HG03066 (cell line): ENCODE data around the gene TIGD1.

Source experiments
- ATAC-seq: cut with Tn5 transposase; IDR thresholded peaks from one replicate; pipeline ENCODE4 v1.9.1; 2021; ENCODE audit warnings: low read depth; ENCODE audit not compliant: unreplicated experiment

TIGD1 gene

DNA sequence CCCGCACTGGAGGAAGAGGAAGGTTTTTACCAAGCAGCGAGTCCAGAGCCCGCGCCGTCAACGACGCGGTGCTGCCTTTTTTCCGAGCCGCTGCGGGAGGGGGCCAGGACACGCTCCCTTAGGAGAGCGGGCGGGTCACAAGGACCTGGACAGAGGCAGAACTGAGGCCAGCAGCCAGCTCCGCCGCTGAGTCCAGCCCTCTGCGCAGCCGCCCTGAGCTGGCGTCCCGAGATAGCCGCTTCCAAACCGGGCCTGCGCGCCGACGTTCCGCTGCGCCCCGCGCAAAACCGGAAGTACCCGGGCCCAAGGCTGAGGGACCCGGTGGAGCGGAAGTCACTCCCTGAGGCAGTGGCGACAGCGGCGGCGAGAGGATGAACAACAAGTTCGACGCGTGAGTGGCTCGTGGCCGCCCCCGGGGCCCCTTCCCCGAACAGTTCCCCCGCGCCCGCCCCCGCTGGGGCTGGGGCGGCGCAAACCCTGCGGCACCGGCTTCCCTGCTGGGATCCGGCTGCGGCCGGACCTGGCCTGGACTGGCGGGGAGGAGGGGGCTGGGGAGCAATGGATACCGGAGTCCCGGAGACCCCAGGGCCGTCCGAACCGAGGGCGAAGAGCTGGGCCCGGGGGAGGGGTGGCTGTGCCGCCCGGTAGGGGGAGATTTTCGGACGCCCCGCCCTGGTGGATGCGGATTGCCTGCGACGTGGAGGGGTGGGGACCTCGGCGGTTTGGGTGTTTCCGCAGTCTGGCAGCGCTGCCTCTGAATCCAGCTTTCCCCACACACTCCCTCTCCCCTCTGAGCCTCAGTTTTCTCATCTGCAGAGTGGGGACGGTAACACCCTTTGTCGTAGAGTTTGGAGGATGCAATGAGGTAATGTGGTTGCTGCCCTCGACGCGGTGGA lies at the start of gene TIGD1, which contains the start of gene EIF4E2:
Gene TIGD1, minus strand, starts transcription at position 204 of the 896 bp plus-strand sequence. CDS start 675 bp downstream, outside the sequence.
Gene EIF4E2, plus strand, starts transcription at position 336 of the 896 bp plus-strand sequence. Its CDS starts 36 bp downstream, at position 372.
- peak; percentile 91 for ATAC-seq

DNA sequence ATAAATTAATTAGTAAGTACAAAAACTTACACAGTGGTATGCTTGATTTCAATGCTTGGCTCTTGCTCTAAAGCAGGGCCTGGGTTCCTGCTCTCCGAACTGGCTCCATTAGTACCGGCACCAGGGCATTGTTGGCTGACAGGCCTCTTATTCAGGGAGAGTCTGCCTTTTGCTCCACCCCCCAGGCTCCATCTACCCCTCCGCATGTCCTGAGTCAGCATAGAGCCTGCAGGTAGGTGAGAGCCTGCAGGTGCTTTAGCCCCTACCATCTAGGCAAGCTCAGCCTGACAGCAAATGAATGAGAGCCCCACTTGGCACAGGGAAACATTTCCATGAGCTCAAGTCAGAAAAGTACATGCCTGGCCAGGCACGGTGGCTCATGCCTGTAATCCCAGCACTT lies 47.9 kb upstream of the TIGD1 start:
- ATAC-seq = no peak

DNA sequence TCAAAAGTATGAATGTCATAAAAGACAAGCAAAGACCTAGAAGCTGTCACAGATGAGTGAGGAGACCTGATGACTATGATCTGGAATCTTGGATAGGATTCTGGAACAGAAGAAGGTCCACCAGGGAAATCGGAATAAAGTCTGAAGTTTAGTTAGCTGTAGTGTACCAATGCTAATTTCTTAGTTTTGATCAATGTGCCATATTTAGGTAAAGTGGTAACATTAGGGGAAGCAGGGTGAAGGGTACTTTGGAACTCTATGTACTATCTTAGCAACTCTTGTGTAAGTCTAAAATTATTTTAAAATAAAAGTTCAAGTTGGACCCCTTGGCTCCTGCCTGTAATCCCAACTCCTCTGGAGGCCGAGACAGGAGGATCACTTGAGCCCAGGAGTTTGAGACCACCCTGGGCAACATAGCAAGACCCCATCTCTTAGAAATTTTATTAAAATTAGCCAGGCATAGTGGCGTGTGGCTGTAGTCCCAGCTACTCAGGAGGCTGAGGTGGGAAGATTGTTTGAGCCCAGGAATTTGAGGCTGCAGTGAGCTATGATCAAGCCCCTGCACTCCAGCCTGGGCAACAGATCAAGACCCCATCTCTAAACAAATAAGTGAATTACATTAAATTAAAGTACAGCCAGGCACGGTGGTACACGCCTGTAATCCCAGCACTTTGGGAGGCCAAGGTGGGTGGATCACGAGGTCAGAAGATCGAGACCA lies 47.2 kb upstream of the TIGD1 start:
- no peak for ATAC-seq

- ATAC-seq = no peak
These were observed 43.6 kb upstream of the TIGD1 start for GRCh38 chr2:232593982-232594381.

- ATAC-seq = no peak
These were observed 42.5 kb upstream of the TIGD1 start for GRCh38 chr2:232592772-232593395.

GRCh38 chr2:232588680-232589585 lies 38.6 kb upstream of the TIGD1 start:
- no peak for ATAC-seq

DNA sequence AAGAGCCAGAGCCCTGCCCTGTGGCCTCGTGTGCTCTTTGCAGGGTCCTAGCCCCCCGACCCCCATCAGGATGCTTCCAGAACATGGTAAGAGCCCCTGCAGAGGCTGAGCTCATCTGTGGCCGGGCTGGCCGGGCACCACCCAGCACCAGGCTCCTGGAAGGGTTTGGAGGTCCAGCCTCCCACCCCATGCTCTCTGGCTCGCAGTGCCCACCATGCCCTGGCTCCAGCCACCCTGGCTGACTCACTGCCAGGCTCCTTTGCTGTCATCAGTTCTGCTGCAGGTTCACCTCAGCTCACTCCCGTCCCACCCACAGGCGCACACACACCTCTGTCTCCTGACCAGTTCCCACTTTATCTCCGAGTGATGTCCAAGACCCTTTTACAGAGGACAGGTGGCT lies 37.7 kb upstream of the TIGD1 start:
- ATAC-seq = no peak

GRCh38 chr2:232587512-232587911 lies 37.2 kb upstream of the TIGD1 start:
- ATAC-seq = no peak

GRCh38 chr2:232586943-232587505 lies 36.7 kb upstream of the TIGD1 start:
- no peak for ATAC-seq

GRCh38 chr2:232584238-232584637 lies 33.9 kb upstream of the TIGD1 start:
- no peak for ATAC-seq

GRCh38 chr2:232581725-232582124 lies 31.4 kb upstream of the TIGD1 start:
- no peak for ATAC-seq

- ATAC-seq = no peak
These were observed 30.3 kb upstream of the TIGD1 start for GRCh38 chr2:232580648-232580981.

GRCh38 chr2:232578626-232579025 lies 28.3 kb upstream of the TIGD1 start:
- ATAC-seq = no peak

- no peak for ATAC-seq
These were observed 27.5 kb upstream of the TIGD1 start for GRCh38 chr2:232577841-232578240.

DNA sequence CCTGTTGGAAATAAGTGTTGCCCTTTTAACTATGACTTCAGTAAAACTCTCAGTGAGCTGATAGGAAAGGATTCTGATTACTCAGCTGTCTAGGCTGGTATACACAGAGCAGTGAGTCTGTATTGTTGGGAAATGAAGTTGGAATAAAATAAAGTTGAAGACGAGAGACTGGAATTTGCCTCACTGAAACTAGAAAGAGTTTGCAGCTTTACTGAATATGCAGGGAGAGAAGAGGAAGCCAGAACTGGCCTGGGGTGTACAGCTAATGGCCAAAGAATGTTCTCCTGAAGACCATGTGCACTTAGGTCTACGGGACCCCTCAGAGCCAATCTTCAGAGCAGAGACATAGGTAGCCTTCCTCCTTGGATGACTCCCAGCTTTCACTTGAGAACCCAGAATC lies 26.6 kb upstream of the TIGD1 start:
- ATAC-seq = no peak

- ATAC-seq = no peak
These were observed 25.0 kb upstream of the TIGD1 start for GRCh38 chr2:232575404-232575746.

- ATAC-seq = no peak
These were observed 24.5 kb upstream of the TIGD1 start for GRCh38 chr2:232574674-232575403.

DNA sequence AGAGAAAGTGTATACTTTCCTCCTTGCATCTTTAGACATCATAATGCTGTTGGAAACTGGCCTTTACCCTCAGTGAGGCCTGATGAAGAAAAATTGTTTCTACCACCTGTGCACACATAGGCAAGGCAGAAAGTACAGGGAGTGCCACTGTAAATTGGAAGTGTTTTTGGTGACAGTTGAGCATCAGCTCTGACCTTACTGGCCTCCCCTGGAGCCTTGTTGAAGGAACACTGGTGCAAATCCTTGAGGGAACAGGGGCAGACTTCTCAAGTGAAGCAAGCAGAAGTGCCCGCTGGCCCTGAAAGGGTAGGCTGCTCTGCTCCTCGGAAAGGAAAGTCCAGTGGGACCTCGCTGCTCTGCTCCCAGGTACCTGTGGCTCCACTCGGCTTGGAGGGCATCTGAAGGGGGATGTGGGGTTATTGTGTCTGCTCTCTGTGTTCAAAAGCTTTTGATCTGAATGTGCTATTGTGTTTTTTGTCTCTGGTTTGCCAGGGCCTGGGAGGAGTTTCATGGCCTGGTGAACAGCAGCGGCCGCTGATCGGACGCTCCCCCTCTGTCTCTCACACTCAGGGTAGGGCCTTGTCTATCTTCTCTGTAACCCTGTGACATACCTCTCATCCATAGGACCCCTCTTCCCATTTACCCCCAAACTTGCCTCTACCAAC lies 23.5 kb upstream of the TIGD1 start:
- ATAC-seq = no peak

- no peak for ATAC-seq
These were observed 22.7 kb upstream of the TIGD1 start for GRCh38 chr2:232573042-232573441.
